ENCODE results near the gene GSTA2.
"Not testable (repeated sequence)": the region's sequence is repeated elsewhere in the genome, so short reads cannot be mapped to it uniquely, and the experiment has no call there.

The GSTA2 gene

DNA sequence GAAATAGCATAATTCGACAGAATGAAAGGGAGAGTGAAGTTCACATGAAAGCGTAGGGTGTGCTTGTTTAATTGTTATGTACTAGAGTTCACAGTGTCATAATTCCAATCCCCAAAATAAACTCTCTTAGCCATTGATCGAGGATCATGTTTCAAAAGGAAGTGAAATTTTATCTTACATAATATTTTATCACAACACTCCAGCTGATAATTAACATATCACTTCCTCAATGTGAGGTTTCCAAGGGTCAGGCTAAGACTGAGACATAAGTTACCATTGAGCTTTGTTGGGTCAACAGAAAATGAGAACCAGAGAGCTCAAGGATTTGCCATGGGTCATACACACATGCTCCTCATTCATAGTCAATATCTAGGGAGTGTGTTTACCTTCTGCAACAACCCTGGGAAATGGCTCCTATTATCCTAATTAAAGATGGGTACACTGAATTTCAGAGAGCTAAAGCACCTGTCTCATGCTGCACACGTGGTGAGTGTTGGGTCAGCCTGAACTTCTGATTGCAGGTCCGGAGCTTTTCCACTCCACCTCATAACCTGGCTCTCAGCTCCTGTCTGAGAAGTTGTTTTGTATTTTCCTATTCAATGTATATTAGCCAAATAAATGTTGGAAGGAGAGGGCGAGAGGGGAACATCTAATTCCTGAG, 3.0 kb downstream of the GSTA2 start:
- DNase-seq (ENCODE audit: low read depth) = no peak

DNA sequence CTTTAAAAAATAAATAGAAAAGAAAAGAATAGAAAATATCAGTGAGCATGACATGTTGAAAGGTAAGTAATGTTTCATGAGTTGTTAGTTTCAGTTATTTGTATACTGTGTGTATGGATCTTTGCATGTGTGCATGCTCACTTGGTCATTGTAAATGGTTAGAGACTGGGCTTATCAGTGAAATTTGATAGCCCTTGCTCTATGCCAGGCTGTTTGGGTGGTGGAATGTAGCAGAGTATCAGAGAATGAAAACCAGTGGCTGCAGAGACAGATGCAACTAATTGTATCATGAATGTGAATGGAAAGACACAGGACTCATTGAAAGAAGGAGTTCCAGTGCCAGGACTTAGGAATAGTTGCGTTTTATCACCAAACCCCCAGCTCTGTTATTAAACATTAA, 4.2 kb downstream of the GSTA2 start:
- DNase-seq (ENCODE audit: low read depth) = no peak

DNA sequence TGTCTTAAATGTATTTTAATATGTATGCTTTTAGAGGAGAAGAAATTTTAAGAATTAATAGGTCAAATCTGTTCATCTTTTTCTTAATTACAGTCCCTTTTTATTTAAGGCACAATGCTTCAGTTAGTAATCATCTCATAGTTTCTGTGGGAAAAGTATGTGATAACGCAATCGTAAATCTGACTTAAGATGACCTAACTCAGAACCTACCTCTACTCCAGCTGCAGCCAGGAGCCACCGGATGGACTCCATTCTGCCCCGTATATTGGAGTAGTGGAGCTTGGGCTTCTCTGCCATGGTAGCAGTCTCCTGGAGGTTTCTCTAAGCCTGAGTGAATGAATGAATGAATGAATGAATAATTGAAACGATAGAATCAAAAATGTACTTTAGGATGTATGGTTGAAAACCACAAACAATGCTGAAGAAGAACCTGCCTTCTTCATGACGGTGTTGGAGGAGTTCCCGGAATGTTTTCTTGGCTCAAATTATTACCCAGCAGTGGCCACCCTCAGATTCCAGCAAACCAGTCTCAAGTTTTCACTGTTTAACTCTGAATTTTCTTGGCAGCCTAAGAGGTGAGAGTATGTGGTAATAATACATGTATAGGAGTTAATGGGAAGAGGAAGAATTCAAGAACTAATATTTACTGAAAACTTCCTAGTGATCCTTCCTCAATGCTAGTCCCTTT, 5.5 kb downstream of the GSTA2 start:
- DNase-seq (ENCODE audit: low read depth) = not testable (repeated sequence)

DNA sequence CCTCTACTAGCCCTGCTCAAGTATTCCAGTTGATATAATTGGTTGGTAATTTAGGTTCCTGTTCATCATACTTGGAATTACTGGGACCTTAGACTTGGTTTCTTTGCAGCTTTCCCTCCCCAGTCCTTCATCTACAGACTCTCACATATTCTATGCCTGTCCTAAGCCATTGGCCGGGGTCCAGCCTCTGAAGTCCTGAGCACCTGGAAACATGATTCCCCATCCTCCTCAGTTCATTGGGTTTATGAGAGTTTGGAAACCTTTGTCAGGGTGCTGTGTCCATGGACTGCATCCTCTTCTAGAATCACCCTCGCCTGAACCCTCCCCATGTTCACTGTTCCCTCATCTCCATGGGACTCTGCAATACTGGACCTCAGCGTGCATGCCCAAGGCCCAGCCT, 8.8 kb downstream of the GSTA2 start:
- DNase-seq (ENCODE audit: low read depth) = no peak

DNA sequence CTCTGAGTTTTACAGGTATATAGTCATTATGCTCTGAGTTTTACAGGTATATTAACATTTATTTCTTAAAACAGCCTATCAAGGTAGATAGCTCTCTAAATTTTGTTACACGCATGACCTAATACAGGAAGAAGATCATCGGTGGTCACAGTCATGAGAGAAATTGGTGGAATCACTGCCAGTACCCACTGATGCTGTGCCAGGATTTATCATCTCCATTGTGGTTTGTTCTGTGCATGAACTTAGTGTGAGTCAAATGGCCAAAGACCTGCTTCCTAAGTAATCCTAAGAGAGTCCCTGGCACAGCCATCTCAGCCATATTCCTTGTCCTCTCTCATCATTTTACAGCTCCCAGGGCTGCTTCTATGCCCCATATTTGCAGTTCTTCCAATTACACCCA, 10.1 kb downstream of the GSTA2 start:
- DNase-seq (ENCODE audit: low read depth) = not testable (repeated sequence)

DNA sequence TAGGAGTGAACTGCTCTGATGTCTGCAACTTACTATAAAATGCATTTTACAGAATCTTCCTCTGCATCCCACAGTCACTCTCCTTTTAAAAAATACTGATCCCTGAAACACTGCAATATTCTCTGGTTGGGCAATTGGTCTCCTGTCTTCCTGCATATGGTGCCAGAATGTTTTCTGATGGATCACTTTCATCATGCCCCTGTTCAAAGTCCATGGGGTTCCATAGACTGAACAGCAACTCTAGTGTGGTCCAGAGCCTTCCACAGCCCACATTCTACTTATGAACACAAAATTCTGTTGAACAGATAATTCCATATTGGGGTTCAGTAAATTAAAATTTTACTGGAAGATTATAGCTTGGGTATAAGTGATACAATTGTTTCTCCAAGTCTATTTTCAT, 11.0 kb downstream of the GSTA2 start:
- no peak for DNase-seq (ENCODE audit: low read depth)

DNA sequence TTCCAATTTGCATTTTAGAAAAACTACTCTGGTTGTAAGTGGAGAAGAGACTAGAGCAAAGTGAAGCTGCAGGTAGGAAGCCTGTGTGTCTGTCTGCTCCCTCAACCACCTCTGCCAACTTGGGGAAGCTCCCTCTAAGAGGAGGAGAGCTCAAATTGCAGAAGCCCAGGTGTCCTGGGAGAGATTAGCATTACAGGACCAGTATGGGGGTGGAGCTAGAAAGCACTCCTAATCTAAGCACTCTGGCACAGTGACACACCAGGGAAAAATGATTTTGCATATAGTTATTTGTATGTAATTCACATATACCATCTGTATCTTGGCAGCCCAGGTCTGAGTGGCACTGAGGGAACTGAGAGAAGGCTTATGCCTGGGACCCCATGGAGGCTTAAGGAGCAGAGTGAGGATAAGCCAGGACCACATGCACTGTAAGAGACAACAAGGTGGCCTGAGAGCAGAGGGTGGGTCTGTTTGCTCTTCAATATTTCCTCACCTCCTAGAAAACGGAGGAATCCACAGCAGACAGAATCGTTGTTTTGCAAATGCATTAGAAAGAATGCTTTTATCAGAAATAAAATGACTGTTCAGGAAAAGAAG, 13.6 kb downstream of the GSTA2 start:
- DNase-seq (ENCODE audit: low read depth) = no peak

DNA sequence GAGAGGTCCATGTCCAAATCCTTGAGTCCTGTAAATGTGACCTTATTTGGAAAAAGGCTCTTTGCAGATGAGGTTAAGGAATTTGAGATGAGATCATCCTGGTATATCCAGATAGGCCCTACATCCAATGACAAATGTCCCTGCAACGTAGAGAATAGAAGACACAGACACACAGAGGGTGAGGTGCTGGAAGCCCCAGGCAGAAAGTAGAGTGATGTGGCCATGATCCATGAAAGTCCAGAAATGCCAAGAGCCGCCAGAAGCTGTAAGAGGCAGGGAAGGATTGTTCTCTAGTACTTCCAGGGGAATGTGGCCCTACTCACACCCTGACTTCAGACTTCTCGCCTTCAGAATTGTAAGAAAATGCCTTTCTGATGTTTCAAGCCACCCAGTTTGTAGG, 16.0 kb downstream of the GSTA2 start:
- DNase-seq (ENCODE audit: low read depth) = not testable (repeated sequence)

DNA sequence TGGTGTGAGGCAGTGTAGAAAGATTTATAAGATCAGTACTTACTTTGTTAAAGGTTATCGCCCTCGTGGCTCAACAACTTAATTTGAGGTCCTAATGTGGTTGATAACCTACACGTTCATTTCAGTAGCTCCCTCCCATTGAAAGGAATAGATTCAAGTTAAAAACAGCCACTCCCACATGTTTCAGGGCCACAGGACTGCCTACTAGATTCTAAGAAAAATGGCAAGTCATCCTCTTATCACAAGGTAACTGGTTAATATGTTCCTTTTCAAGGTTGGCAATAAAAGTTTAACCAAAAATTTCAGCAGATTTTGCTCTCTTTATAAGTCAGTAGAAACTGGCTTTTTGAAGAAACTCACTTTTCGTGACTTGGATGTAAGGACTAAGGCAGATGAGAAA, 17.1 kb downstream of the GSTA2 start:
- DNase-seq (ENCODE audit: low read depth) = no peak

DNA sequence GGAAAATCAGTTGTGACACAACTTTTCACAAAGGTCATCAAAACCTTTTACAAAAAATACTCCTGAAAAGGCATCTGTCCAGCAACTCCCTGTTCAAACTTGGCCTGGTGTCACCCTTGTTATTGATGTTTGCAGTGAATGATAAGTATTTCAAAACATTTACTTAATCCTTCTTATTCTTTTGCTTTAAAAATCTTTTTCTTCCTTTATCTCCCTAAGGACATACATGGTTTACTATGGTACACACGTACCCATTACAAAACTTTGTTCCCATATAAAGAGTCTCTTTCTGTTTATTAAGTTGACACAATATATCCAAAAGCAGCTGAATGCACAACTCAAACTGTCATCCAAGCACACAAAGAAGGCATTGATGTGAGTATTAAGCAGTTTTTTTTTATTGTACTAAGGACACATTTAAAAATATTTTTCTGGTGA, 17.5 kb downstream of the GSTA2 start:
- no peak for DNase-seq (ENCODE audit: low read depth)

DNA sequence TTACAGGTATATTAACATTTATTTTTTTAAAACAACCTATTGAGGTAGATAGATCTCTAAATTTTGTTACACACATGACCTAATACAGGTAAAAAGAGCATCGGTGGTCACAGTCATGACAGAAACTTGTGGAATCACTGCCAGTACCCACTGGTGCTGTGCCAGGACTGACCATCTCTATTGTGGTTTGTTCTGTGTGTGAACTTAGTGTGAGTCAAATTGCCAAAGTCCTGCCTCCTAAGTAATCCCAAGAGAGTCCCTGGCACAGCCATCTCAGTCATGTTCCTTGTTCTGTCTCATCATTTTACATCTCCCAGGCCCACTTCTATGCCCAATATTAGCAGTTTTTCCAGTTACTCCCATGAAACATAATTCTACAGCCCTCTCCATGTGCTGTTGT, 21.4 kb downstream of the GSTA2 start:
- no peak for DNase-seq (ENCODE audit: low read depth)

DNA sequence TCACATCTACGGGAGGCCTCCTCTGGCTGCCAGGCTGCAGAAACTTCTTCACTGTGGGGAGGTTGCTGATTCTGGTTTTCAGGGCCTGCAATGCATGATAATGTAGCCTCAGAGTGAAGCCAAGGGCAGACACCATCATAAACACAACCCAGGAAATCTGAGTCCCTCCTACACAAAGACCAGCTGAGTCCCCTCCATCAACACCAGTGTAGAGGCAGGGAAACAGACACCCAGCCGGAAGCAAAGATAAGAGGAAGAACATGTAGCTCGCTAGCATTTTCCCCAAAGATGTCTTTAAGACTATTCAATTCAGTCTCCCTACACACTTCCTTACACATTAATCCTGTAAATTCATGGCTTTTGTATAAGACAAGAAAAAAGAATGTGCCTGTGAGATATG, 23.6 kb downstream of the GSTA2 start:
- no peak for DNase-seq (ENCODE audit: low read depth)

DNA sequence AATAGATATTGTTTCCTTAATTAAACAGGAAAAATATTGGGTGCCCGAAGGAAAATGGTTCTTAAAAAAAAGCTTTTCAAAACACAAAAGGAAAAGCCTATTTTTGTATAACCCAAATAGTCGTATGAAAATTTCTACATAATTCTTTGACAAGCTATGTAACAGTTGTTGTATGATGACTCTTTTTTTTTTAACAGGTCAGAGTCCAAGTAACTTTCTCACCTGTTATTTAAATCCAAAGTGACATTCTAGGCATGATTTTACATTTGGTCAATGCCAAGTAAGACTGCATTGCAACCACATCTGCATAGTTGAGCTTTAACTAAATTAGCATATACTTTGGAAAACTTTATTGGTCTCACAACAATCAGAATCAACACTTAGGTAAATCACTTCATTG, 24.1 kb downstream of the GSTA2 start:
- no peak for DNase-seq (ENCODE audit: low read depth)

DNA sequence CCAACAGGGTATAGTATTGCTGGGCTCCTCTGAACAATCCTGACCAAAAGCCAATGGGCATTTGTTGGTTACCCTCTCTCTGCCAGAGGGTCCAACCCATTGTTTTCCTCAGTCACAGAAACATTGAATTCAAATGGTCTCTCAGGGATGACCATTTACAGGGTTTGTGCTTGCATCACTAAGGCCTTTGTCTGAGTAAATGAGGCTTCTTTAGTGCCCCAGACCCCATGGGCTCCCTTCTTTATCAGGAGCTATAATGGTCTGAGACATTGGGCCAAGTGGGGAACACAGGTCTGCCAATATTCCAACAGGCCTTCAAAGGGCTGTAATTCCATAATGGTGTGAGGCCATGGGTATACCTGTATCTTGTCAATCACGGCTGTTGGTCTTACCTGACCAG, 27.1 kb downstream of the GSTA2 start:
- DNase-seq (ENCODE audit: low read depth) = no peak

DNA sequence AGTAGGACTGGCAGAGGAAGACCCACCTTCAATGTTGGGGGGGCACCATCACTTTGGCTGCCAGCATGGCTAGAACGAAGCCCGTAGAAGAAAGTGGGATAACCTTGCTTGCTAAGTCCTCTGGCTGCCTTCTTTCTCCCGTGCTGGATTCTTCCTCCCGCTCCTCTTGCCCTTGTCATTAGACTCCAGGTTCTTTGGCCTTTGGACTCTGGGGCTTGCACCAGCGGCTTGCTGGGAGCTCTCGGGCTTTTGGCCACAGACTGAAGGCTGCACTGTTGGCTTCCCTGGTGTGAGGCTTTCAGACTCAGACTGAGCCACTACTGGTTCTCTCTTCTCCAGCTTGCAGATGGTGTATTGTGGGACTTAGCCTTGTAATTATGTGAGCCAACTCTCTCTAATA, 28.2 kb downstream of the GSTA2 start:
- no peak for DNase-seq (ENCODE audit: low read depth)

DNA sequence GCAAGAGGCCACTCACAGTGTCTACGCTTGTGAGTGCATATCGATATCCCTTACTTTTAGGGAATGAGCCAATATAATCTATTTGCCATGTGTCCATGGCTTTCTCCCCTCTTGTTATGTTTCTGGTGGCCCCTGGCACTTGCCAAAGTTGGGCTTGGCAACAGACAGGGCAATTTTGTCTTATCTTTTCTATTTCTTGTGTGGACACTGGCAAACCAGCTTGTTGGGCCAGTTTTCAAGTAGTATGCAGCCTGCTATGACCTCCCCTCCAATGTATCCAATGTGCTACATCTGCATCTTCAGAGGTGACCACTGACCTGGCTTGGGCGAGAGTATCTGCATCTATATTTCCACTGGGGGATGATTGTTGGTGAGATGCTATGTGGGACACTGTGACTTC, 29.2 kb downstream of the GSTA2 start:
- no peak for DNase-seq (ENCODE audit: low read depth)

DNA sequence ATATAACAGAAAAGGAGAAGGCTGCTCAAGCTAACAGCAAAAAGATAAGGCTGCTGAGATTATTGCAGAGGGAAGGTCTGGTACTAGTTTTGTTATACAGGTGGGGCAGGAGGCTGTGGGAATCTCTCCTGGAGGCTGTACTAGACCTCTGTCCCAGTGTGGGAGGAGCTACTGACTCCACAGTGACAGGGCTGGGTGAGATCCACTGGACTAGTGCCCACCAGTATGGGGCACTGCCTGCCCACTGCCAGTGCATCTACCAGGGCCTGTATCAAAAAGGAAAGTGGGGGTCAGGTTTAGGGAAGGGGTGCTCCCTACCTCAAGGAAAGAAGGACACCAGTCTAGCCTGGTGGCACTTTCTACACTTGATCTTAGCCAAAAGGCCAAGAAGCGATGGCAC, 30.1 kb downstream of the GSTA2 start:
- DNase-seq (ENCODE audit: low read depth) = no peak

DNA sequence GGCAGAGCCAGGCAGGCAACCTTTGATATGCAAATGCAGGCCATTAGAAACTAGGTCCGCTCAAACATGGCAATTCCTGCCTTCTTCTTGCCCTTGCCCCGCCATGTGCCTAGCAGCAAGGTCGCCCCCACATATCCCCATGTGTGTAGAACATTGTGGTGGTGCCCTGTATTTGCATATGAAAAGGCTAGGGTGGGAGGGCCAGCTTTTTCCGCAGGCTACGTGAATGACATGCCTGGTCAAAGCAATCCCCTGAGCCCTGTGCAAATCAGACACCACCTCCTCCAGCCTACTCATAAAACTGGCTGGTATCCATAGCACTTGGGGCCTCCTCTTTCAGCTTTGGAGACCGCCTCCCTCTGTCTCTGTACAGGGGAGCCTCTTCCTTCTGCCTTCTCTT, 31.6 kb downstream of the GSTA2 start:
- DNase-seq (ENCODE audit: low read depth) = no peak

DNA sequence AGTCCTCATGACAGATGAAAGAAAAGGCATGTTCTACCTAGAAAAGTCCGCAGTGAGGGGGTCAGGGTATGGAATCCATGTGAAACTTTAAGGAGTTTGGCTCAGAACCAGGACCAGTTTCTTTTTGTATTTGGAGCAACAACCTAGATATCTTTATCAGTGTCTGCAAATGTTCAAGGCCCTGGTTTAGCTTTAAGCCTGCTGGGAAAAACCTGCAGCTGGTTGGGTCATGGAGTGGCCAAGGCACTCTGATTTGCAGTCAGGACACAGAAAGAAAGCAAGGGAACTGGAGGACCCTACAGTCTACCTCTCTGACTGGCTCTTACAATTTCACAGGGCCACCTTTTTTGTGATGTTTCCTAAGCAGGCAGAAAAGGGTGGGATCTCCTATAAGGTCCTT, 33.7 kb downstream of the GSTA2 start:
- no peak for DNase-seq (ENCODE audit: low read depth)

DNA sequence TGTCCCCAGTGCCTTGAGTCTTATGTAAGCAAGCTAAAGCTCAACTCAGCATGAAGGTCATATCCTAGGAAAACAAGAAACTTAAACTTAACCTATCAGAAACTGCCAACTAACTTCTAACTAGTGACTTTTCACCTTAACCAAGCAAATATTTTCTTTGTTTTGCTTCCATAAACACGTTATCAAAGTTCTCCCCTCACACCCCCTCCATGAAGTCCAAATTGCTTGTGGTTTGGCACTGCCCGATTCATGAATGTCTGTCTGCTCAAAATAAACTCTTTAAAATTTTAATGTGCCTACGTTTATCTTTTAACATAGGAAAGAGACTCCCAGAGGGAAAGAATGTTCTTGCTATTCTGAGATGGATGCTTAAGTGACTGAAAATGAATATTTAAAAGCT, 34.9 kb downstream of the GSTA2 start:
- DNase-seq (ENCODE audit: low read depth) = no peak

DNA sequence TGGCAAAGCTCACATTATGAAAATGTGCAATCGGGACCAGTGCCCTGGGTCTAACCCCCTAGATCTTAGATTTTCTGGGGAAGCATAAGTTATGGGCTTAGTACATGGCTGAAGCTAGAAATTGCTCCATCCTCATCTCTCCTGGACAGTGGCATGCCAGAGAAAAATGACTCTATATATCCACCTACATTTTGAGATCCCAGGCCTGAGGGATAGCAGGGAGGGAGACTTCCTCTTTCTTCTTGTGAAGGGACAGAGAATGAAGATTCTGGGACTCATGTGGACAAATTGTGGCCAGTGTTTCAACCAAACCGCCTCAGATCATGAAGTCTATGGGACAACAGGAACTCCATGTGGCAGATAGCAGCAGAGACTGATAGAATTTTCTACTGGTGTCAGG, 35.4 kb downstream of the GSTA2 start:
- DNase-seq (ENCODE audit: low read depth) = no peak

DNA sequence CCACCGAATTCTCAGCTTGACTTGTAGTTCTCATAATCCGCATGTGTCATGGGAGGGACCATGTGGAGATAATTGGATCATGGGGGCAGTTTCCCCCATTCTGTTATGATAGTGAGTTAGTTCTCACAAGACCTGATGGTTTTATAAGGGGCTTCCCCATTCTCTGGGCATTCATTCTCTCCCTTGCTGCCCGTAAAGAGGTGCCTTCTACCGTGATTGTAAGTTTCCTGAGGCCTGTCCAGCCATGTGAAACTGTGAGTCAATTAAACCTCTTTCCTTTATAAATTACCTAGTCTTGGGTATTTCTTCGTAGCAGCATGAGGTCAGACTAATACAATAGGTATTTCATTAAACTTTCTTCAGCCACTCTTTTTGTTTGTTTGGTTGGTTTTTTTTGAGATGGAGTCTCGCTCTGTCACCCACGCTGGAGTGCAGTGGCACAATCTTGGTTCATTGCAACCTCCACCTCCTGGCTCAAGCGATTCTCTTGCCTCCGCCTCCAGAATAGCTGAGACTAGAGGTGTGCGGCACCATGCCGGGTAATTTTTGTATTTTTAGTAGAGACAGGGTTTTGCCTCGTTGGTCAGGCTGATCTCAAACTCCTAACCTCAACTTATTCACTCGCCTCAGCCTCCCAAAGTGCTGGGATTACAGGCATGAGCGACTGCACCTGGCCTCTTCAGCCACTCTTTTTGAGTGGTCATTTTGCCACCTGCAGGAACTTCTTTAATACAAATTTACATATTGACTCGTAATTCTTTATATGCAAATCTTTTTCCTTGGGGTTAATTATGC, 36.3 kb downstream of the GSTA2 start:
- DNase-seq (ENCODE audit: low read depth) = no peak

DNA sequence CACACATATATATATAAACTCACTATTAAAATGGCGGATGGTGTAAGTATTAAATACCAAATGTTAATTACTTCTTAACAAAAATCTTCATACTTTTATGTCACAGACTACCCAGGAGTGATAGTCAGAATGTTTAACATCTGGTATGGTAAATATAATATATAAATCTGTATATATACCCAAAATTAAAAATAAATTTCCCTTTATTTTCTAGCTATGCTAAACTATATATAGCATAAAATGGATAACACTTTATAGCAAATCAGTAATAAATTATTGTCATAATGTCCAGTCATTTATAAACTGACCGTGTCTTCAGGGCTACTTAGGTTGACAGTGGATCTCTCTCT, 37.1 kb downstream of the GSTA2 start:
- DNase-seq (ENCODE audit: low read depth) = no peak
